GM06990 (cell line): Measurements from ENCODE around the gene AOC3.
"Not testable (repeated sequence)": the region's sequence is repeated elsewhere in the genome, so short reads cannot be mapped to it uniquely, and the experiment has no call there.

ENCODE experiments used
- DNase-seq: peaks from one replicate; pipeline ENCODE4 v3.0.0-alpha.2; 2011; ENCODE audit not compliant: insufficient read length; ENCODE audit errors: extremely low read depth
- H3K27me3 ChIP-seq: replicated peaks from 2 replicates; pipeline ENCODE4 v1.6.0; 2011; ENCODE audit warnings: low read length; ENCODE audit not compliant: control insufficient read depth, insufficient read depth
- H3K36me3 ChIP-seq: 2 replicates; pipeline ENCODE4 v1.5.1; 2011; ENCODE audit warnings: low read length; ENCODE audit not compliant: control insufficient read depth, insufficient read depth
- H3K4me3 ChIP-seq: replicated peaks from 2 replicates; pipeline ENCODE4 v1.5.1; 2011; ENCODE audit warnings: low read depth, mild to moderate bottlenecking, control low read depth, low read length
- CTCF ChIP-seq: IDR thresholded peaks from 2 replicates; pipeline ENCODE4 v1.5.1; 2011; ENCODE audit warnings: low read length, control low read depth, mild to moderate bottlenecking, inconsistent platforms; ENCODE audit not compliant: insufficient read depth, poor library complexity, severe bottlenecking

The AOC3 gene

GRCh38 chr17:42857389-42857788 is 6.4 kb downstream of the AOC3 start:
- H3K27me3 ChIP-seq, result no peaks in the 10 kb centered on the region
- no peaks in the 10 kb centered on the region for H3K36me3 ChIP-seq
- no peak overlapping the region for H3K4me3 ChIP-seq
- no peak for DNase-seq
- no peak for TF ChIP-seq CTCF

- Histone ChIP-seq H3K27me3 (no peaks in the 10 kb centered on the region), H3K36me3 (no peaks in the 10 kb centered on the region), H3K4me3 (no peak overlapping the region)
- DNase-seq, result no peak
- no peak for TF ChIP-seq CTCF
Observed at GRCh38 chr17:42865638-42866094, 14.7 kb downstream of the AOC3 start.

GRCh38 chr17:42866216-42866615 is 15.2 kb downstream of the AOC3 start:
- no peak for TF ChIP-seq CTCF
- no peak for DNase-seq

GRCh38 chr17:42866631-42867575 is 15.9 kb downstream of the AOC3 start:
- H3K36me3 ChIP-seq, result no peaks in the 10 kb centered on the region
- H3K27me3 ChIP-seq, result no peaks in the 10 kb centered on the region
- no peak for DNase-seq
- no peak overlapping the region for H3K4me3 ChIP-seq
- no peak for TF ChIP-seq CTCF

More at GRCh38 chr17:42866216-42866615, 15.2 kb downstream of the AOC3 start:
- Histone ChIP-seq H3K4me3 (no peak overlapping the region), H3K27me3 (no peaks in the 10 kb centered on the region), H3K36me3 (no peaks in the 10 kb centered on the region)

GRCh38 chr17:42867694-42868261 is 16.8 kb downstream of the AOC3 start:
- not testable (repeated sequence) for H3K4me3 ChIP-seq, H3K27me3 ChIP-seq, H3K36me3 ChIP-seq, DNase-seq

GRCh38 chr17:42868338-42868737 is 17.3 kb downstream of the AOC3 start:
- no peak for DNase-seq
- no peak for TF ChIP-seq CTCF
- no peaks in the 10 kb centered on the region for H3K27me3 ChIP-seq
- no peaks in the 10 kb centered on the region for H3K36me3 ChIP-seq
- H3K4me3 ChIP-seq, result no peak overlapping the region
